Activated T-cell treated with anti-CD3 and anti-CD28 coated beads, Interleukin-2, amount 50 U/mL, for 4 hours (primary cell): ENCODE measurements around the gene MCF2L. TPM values are rescaled to one million over a fixed set of nuclear protein-coding genes. Genes with fewer than 3 reads are reported as not detected.
"Not testable (repeated sequence)": the region's sequence is repeated elsewhere in the genome, so short reads cannot be mapped to it uniquely, and the experiment has no call there.

ENCODE experiments used
- ATAC-seq, 2 donors: fragments of 200-7000 bp; cut with Tn5 transposase; one replicate each; pipeline ENCODE4 v1.10.0; 2021
- DNase-seq: peaks from one replicate; pipeline ENCODE4 v3.0.0-alpha.2; 2020
- H3K27me3 Mint-ChIP-seq: one replicate; pipeline ENCODE4 v1.8.0; 2021; ENCODE audit warnings: low read depth, mixed read lengths
- H3K36me3 Mint-ChIP-seq: one replicate; pipeline ENCODE4 v1.8.0; 2022; ENCODE audit warnings: mixed read lengths; ENCODE audit not compliant: insufficient read depth
- H3K4me1 Mint-ChIP-seq: one replicate; pipeline ENCODE4 v1.8.0; 2021; ENCODE audit warnings: low read depth, mixed read lengths
- H3K4me3 Mint-ChIP-seq: one replicate; pipeline ENCODE4 v1.8.0; 2021; ENCODE audit warnings: mild to moderate bottlenecking, moderate library complexity, mixed read lengths
- H3K9me3 Mint-ChIP-seq: one replicate; pipeline ENCODE4 v1.8.0; 2021; ENCODE audit warnings: mixed read lengths
- total RNA-seq, 3 donors: library from RNA; stranded (reverse); gene quantifications; one replicate each; pipeline ENCODE4 v1.2.1, GENCODE V29; 2021

MCF2L gene
- total RNA-seq, 3 donors from 2014 or later, result 8.6 to 9.3 (median 8.9) TPM

DNA sequence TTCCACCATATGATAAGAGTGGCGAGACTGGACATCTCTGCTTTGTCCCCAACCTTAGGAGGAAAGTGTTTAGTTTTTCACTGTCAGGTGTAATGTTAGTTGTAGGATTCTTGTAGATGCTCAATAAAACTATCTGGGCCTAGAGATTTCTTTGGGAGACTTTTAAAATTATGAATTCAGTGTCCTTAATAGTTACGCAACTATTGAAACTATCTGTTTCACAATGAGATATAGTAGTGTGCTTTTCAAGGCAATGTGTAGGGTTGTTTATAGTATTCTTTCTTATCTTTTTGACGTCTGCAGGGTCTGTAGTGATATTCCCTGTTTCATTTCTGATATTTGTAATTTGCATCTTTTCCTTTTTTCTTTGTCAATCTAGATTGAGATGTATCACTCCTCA lies 103.4 kb downstream of the MCF2L start:
- H3K36me3 Mint-ChIP-seq, result peaks cover 26% of the 10 kb centered on the region
- no peak for ATAC-seq
- no peak for DNase-seq
- no peaks in the 10 kb centered on the region for H3K27me3 Mint-ChIP-seq
- H3K4me1 Mint-ChIP-seq, result no peaks in the 10 kb centered on the region
- H3K4me3 Mint-ChIP-seq, result no peak overlapping the region
- H3K9me3 Mint-ChIP-seq, result peaks cover 18% of the 10 kb centered on the region

DNA sequence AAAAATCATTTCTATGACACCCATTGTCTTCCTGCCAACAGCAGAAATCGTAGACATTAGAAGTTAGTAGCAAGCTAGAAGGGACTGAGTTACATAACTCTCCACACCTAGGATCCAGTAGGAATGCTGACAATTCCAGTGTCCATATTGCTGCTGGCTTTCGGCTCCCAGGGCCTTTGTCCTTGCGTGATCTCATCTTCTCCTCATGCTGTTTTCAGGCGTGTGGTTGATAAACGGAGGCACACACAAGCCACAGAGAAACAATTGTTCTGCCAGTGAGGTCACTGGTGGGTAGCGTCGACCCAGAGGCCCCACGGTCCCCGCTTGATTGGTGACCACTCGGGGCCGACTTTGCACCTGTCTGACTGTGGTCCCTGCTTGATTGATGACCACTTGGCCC lies 104.9 kb downstream of the MCF2L start:
- Mint-ChIP-seq H3K9me3 (peaks cover 18% of the 10 kb centered on the region), H3K27me3 (no peaks in the 10 kb centered on the region), H3K36me3 (peaks cover 28% of the 10 kb centered on the region), H3K4me1 (no peaks in the 10 kb centered on the region), H3K4me3 (no peak overlapping the region)
- ATAC-seq (no peak), DNase-seq (no peak)

DNA sequence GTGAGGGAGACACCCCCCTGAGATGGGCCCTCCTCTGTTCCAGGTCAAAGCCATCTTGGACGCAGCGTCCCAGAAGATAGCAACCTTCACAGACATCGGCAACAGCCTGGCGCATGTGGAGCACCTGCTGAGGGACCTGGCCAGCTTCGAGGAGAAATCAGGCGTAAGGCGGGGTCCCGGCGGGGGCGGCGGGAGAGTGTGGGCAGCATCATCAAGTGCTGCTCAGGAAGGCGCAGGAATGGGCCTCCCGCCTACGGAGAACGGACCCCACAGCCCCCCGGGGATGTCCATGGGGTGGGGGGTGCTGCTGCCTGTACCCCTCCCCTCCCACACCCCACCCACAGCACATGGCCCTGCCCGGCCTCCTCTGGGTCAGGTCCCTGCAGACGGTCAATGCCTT lies 105.4 kb downstream of the MCF2L start:
- no peaks in the 10 kb centered on the region for H3K4me1 Mint-ChIP-seq
- no peaks in the 10 kb centered on the region for H3K27me3 Mint-ChIP-seq
- H3K9me3 Mint-ChIP-seq, result peaks cover 18% of the 10 kb centered on the region
- H3K4me3 Mint-ChIP-seq, result no peak overlapping the region
- no peak for ATAC-seq
- peaks cover 28% of the 10 kb centered on the region for H3K36me3 Mint-ChIP-seq
- DNase-seq, result no peak

DNA sequence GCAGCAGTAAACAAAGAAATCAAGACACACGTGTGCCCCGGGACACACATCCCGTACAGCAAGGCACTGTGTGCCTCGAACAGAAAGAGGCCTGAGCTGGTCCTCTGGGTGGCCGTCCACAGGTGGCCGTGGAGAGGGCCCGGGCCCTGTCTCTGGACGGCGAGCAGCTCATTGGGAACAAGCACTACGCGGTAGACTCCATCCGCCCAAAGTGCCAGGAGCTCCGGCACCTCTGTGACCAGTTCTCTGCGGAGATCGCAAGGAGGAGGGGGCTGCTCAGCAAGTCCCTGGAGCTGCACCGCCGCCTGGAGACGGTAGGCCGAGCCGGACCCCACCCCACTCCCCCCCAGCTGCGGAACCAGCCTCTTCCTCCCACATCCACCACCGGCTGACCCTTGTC lies 105.9 kb downstream of the MCF2L start:
- H3K9me3 Mint-ChIP-seq, result peaks cover 18% of the 10 kb centered on the region
- H3K36me3 Mint-ChIP-seq, result peaks cover 28% of the 10 kb centered on the region
- no peaks in the 10 kb centered on the region for H3K27me3 Mint-ChIP-seq
- no peak overlapping the region for H3K4me3 Mint-ChIP-seq
- no peaks in the 10 kb centered on the region for H3K4me1 Mint-ChIP-seq
- ATAC-seq (no peak), DNase-seq (no peak)

DNA sequence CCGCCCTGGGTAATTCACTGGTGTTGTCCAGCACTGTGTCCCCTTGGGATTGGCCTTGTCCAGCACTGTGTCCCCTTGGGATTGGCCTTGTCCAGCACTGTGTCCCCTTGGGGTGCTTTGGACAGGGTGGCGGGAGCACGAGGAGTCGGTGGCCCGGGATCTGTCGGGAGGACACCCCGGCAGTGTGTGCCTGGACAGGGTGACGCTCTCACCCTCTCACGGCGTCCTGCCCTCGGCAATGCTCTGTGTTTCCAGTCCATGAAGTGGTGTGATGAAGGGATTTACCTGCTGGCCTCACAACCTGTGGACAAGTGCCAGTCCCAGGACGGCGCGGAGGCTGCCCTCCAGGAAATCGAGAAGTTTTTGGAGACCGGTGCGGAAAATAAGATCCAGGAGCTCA lies 106.7 kb downstream of the MCF2L start:
- no peak for DNase-seq
- Mint-ChIP-seq H3K36me3 (peaks cover 23% of the 10 kb centered on the region), H3K4me1 (no peaks in the 10 kb centered on the region), H3K27me3 (no peaks in the 10 kb centered on the region), H3K4me3 (no peak overlapping the region), H3K9me3 (peaks cover 18% of the 10 kb centered on the region)
- ATAC-seq, result no peak

DNA sequence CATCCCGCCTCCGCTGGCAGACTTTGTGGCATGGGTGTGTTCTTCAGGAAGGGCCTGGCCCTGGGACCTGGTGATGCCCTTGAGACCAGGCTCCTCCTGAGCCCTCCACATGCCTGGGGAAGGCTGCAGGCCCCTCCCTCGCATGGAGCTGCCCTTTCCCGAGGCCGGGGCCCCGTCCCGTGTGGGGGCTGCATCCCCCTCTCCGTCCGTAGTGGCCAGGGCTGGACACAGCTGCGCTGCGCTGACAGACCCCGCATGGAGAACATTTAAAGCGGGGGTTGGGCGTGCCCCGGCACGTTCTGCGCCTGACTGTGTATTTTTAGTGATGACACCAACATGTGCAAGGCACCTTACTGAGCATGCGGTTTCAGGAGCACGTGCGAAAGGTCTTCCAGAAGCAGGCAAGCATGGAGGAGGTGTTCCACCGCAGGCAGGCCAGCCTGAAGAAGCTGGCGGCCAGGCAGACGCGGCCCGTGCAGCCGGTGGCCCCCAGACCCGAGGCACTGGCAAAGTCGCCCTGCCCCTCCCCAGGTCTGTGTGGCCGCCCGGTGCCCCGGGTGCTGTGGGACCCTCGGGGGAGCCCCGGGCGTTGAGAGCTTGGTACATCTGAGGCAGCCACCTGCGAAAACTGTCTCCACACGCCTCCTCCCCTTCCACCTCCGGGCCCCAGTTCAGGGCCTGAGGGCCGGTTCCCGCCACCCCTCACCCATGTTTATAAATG lies 107.8 kb downstream of the MCF2L start:
- no peaks in the 10 kb centered on the region for H3K27me3 Mint-ChIP-seq
- H3K36me3 Mint-ChIP-seq, result peaks cover 12% of the 10 kb centered on the region
- no peak overlapping the region for H3K4me3 Mint-ChIP-seq
- peaks cover 9% of the 10 kb centered on the region for H3K9me3 Mint-ChIP-seq
- DNase-seq, result no peak
- H3K4me1 Mint-ChIP-seq, result no peaks in the 10 kb centered on the region
- no peak for ATAC-seq

DNA sequence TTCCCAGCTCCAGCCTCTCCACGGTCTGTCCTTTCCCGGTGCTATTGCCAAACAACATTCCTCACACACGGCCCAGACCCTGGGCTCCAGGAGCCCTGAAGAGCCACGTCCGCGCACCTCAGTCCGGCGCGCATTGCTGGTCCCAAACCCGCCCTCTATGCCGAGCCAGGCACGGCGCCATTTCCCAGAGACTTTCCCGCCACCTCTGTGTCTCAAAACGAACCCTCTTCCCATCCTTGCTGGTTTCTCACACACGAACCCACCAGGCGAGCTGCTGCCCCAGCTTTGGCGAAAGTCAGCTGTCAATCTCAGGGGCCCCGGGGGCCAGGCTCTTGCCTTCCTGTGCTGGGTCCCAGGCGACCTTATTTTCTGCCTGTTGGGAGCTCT lies 108.5 kb downstream of the MCF2L start:
- Mint-ChIP-seq H3K4me3 (no peak overlapping the region), H3K4me1 (no peaks in the 10 kb centered on the region), H3K9me3 (peaks cover 2% of the 10 kb centered on the region), H3K27me3 (no peaks in the 10 kb centered on the region), H3K36me3 (peaks cover 12% of the 10 kb centered on the region)
- ATAC-seq, result no peak
- DNase-seq, result no peak

DNA sequence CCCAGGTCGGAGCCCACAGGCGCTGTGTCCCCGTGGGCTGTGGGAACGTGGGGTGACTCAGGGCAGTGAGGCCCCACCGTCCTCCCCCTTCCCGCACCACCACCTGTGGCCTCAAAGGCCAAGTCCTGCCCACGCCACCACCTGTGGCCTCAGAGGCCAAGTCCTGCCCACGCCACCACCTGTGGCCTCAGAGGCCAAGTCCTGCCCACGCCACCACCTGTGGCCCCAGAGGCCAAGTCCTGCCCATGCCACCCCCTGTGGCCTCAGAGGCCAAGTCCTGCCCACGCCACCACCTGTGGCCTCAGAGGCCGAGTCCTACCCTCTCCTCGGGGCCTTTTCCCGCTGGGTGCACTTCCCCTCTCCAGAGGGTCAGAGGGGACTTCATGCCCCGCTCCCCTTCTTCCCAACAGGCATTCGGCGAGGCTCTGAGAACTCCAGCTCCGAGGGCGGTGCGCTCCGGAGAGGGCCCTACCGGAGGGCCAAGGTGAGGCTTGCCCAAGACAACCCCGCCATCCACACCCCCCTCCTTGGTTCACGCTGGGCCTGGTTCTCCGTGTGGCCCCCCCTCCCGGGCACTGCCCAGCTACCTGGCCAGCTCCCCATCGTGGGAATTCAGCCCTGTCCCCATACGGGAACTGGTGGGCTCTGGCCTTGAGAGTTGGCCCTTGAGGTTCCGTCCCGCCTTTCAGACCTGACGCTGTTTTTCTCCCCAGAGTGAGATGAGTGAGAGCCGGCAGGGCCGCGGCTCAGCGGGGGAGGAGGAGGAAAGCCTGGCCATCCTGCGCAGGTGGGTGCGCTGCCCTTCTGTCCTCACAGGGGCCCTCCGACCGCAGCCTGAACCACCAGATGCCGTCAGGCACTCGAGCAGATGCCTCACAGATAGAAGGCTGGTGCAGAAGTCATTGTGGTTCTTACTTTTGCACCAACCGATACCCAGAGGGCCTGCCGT lies 109.2 kb downstream of the MCF2L start:
- no peak for ATAC-seq
- no peak for DNase-seq
- peaks cover 9% of the 10 kb centered on the region for H3K36me3 Mint-ChIP-seq
- no peak overlapping the region for H3K4me3 Mint-ChIP-seq
- H3K27me3 Mint-ChIP-seq, result no peaks in the 10 kb centered on the region
- H3K4me1 Mint-ChIP-seq, result no peaks in the 10 kb centered on the region
- H3K9me3 Mint-ChIP-seq, result no peaks in the 10 kb centered on the region

DNA sequence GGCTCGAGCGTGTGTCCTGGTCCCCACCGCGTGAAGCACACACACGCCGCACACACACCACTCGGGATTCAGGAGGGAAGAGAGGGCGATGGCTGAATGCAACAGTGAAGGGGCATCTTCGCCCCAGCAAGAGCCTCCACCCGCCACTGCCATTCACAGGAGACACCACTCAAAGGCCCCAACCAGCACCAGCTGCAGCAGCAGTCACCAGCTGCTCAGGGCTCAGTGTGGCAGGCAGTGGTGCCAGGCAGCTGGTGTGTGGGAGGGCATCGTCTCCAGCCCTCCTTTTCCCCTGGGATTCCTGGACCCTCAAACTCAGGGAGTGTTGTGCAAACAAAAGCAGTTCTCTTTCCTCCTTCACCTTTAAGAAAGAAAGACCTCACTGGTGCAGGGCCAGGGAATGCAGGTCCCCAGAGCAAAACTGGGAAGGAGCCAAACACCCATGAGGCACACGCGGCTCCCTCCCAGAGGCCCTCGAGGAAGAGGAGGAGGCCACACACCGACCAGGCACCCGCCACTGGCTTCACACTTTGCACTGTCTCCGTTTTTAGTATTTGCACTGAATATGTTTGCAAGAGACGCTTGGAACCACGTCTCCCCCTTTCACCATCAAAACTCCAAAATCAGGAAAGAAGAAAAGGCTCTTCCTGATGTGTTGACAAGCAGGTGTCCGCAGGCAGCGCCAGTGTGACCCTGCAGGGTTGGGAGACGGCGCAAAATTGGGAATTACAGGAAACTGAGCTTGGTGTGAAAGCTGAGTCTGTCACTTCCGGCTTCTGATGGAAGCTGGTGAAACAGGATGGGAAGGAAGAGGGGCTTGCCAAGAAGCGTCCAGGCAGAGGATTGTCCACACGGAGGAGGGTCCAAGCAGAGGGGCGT lies 110.1 kb downstream of the MCF2L start:
- no peaks in the 10 kb centered on the region for H3K4me1 Mint-ChIP-seq
- H3K9me3 Mint-ChIP-seq, result no peaks in the 10 kb centered on the region
- H3K36me3 Mint-ChIP-seq, result peaks cover 7% of the 10 kb centered on the region
- DNase-seq (no peak), ATAC-seq (no peak)
- no peaks in the 10 kb centered on the region for H3K27me3 Mint-ChIP-seq
- H3K4me3 Mint-ChIP-seq, result no peak overlapping the region

DNA sequence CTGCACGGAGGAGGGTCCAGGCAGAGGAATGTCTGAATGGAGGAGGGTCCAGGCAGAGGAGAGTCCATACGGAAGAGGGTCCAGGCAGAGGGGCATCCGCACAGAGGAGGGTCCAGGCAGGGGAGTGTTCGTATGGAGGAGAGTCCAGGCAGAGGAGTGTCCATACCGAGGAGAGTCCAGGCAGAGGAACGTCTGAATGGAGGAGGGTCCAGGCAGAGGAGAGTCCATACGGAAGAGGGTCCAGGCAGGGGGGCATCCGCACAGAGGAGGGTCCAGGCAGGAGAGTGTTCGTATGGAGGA lies 110.7 kb downstream of the MCF2L start:
- not testable (repeated sequence) for H3K4me1 Mint-ChIP-seq, DNase-seq, H3K36me3 Mint-ChIP-seq, H3K4me3 Mint-ChIP-seq, H3K27me3 Mint-ChIP-seq, H3K9me3 Mint-ChIP-seq, ATAC-seq

DNA sequence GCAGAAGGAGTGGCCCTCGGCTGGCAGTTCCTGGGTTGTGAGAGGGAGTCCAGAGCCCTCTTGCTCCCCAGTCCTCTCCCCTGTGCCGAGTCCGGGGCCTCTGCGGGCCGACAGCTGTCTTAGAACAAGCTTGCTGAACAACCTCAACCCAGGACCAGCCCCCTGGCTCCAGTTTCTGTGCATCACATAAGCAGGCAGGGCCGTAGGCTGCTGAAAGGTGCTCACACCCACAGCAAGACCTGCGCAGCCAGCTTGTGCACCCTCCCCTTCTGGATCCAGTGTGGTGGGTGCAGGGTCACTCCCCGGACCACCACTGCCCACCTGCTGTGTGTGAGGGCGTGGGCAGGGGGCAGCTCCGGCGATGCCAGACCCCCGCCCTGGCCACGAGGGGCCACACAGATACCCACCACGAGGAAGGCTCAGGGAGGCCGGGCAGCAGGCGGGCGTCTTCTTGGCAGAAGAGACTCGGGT lies 111.4 kb downstream of the MCF2L start:
- no peaks in the 10 kb centered on the region for H3K9me3 Mint-ChIP-seq
- ATAC-seq (no peak), DNase-seq (no peak)
- H3K36me3 Mint-ChIP-seq, result peaks cover 7% of the 10 kb centered on the region
- H3K4me1 Mint-ChIP-seq, result no peaks in the 10 kb centered on the region
- no peak overlapping the region for H3K4me3 Mint-ChIP-seq
- H3K27me3 Mint-ChIP-seq, result no peaks in the 10 kb centered on the region

DNA sequence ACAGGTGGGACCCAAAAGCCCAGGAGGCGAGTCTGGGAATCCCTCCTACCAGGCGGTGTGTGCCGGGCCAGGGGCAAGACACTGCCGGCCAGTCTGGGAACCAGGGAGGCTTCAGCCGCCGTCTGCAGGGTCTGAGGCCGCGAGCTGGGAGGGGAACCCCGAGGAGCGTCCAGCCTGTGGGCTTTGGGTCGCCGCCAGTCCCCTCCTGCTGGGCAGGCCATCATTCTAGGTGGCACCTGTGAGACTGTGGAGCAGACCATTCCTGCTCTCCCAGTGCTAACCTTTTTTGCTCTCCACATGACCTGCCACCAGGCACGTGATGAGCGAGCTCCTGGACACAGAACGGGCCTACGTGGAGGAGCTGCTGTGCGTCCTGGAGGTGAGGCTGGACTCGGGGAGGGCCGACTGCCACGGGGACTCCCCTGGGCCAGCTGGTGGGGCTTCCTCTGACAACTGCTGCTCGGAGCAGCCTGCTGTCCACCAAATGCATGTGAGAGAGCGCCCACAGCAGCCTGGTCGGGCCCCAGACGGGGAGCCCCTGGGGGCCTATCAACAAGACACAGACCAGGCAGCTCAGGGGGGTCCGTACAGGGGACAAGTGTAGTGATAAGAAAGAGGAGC lies 112.0 kb downstream of the MCF2L start:
- H3K36me3 Mint-ChIP-seq, result peaks cover 2% of the 10 kb centered on the region
- DNase-seq, result no peak
- no peaks in the 10 kb centered on the region for H3K27me3 Mint-ChIP-seq
- H3K4me3 Mint-ChIP-seq, result no peak overlapping the region
- no peaks in the 10 kb centered on the region for H3K9me3 Mint-ChIP-seq
- H3K4me1 Mint-ChIP-seq, result no peaks in the 10 kb centered on the region
- no peak for ATAC-seq

DNA sequence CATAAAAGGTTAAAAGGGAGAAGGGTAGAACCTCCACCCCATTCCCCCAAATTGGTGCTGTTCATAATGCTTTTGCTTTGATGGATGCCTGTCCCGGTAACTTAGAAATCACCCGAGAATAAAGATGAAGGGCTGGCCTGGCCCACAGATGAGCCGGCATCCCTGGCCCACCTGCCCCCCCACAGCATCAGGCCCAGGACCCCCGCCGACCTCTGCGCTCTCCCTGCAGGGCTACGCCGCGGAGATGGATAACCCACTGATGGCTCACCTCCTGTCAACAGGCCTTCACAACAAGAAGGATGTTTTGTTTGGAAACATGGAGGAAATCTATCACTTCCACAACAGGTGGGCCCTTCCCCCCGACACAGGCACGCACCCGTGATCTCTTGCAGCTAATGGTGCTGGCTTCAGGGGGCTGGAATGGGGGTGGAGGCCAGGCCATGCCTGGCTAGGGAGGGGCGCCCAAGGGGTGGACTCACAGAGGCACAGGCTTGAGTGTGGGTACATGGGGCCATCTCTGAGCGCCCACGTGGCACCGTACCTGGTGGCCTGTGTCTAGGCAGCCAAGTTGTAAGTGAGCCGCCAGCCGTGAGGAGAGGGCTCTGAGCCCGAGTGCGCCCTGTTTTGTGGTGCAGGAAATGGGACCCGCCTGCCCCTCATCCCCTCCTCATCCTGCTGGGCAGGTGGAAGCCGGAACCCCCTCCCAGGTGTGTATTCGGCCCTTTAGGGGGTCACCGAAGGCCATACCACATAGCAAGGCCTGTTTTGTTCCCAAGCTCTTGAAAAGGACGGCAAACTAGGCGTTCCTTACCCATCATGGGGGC lies 113.4 kb downstream of the MCF2L start:
- no peak for ATAC-seq
- no peaks in the 10 kb centered on the region for H3K9me3 Mint-ChIP-seq
- no peaks in the 10 kb centered on the region for H3K27me3 Mint-ChIP-seq
- H3K4me3 Mint-ChIP-seq, result no peak overlapping the region
- DNase-seq, result no peak
- H3K36me3 Mint-ChIP-seq, result peaks cover 2% of the 10 kb centered on the region
- no peaks in the 10 kb centered on the region for H3K4me1 Mint-ChIP-seq
